ENCODE data around the gene CASP2.
A peak's percentile ranks its signal among the peaks of the same experiment; 100 is the strongest.

Gene CASP2

GRCh38 chr7:143343596-143343995 is 55.4 kb downstream of the CASP2 start:
- no peak for DNase-seq

- DNase-seq, result peak; percentile 27
Measured at GRCh38 chr7:143345428-143345900, 57.3 kb downstream of the CASP2 start.

GRCh38 chr7:143346018-143346417 is 57.9 kb downstream of the CASP2 start:
- no peak for DNase-seq

- DNase-seq, result no peak
Measured at GRCh38 chr7:143347950-143348349, 59.8 kb downstream of the CASP2 start.

GRCh38 chr7:143351060-143351459 is 62.9 kb downstream of the CASP2 start:
- no peak for DNase-seq

GRCh38 chr7:143351574-143351973 is 63.4 kb downstream of the CASP2 start:
- no peak for DNase-seq

- DNase-seq, result no peak
Measured at GRCh38 chr7:143352531-143353002, 64.4 kb downstream of the CASP2 start.

- DNase-seq, result no peak
Measured at GRCh38 chr7:143354376-143354775, 66.2 kb downstream of the CASP2 start.

- no peak for DNase-seq
Measured at GRCh38 chr7:143354965-143355364, 66.8 kb downstream of the CASP2 start.

GRCh38 chr7:143355450-143356385 is 67.6 kb downstream of the CASP2 start:
- no peak for DNase-seq

- DNase-seq, result no peak
Measured at GRCh38 chr7:143356414-143357050, 68.4 kb downstream of the CASP2 start.

All from NCI-H510A (cell line).